Astrocyte (in vitro differentiated cells and primary cell): ENCODE data around the gene RABGAP1L. TPM values are rescaled to one million over a fixed set of nuclear protein-coding genes. Genes with fewer than 3 reads are reported as not detected.

Experiments used
- DNase-seq: peaks from one replicate; pipeline ENCODE4 v3.0.0-alpha.2; 2010; ENCODE audit warnings: low read depth
- FAIRE-seq: peaks from 2 replicates; lab custom pipeline; 2011; peaks lifted over from hg19 to GRCh38; lab: Jason Lieb, UNC
- H2AFZ ChIP-seq: 2 replicates; pipeline ENCODE4 v1.6.0; 2012; ENCODE audit warnings: low read depth, low read length, inconsistent platforms
- H3K27ac ChIP-seq: 2 replicates; pipeline ENCODE4 v1.5.1; 2011; ENCODE audit warnings: low read depth, low read length, inconsistent platforms
- H3K27me3 ChIP-seq: 2 replicates; pipeline ENCODE4 v1.6.0; 2011; ENCODE audit warnings: low read length, inconsistent platforms; ENCODE audit not compliant: insufficient read depth
- H3K36me3 ChIP-seq: 2 replicates; pipeline ENCODE4 v1.5.1; 2011; ENCODE audit warnings: low read length, inconsistent platforms; ENCODE audit not compliant: insufficient read depth
- H3K4me1 ChIP-seq: 2 replicates; pipeline ENCODE4 v1.5.1; 2011; ENCODE audit warnings: low read length, inconsistent platforms; ENCODE audit not compliant: insufficient read depth
- H3K4me2 ChIP-seq: 2 replicates; pipeline ENCODE4 v1.6.0; 2012; ENCODE audit warnings: low read length, inconsistent platforms
- H3K4me3 ChIP-seq: 2 replicates; pipeline ENCODE4 v1.5.1; 2011; ENCODE audit warnings: low read depth, mild to moderate bottlenecking, low read length, inconsistent platforms; ENCODE audit not compliant: insufficient read depth
- H3K79me2 ChIP-seq: 2 replicates; pipeline ENCODE4 v1.6.0; 2012; ENCODE audit warnings: mild to moderate bottlenecking, low read length, inconsistent platforms; ENCODE audit not compliant: insufficient read depth
- H3K9ac ChIP-seq: 2 replicates; pipeline ENCODE4 v1.6.0; 2012; ENCODE audit warnings: mild to moderate bottlenecking, low read length, inconsistent platforms
- H3K9me3 ChIP-seq: 2 replicates; pipeline ENCODE4 v1.5.1; 2012; ENCODE audit warnings: low read depth, mild to moderate bottlenecking, low read length, inconsistent platforms; ENCODE audit not compliant: insufficient read depth
- H4K20me1 ChIP-seq: 2 replicates; pipeline ENCODE4 v1.6.0; 2012; ENCODE audit warnings: low read length, inconsistent platforms; ENCODE audit not compliant: insufficient read depth
- H3K27ac Mint-ChIP-seq: one replicate; pipeline ENCODE4 v1.8.0; 2021; ENCODE audit warnings: mild to moderate bottlenecking, mixed read lengths; ENCODE audit not compliant: unreplicated experiment
- H3K27me3 Mint-ChIP-seq: one replicate; pipeline ENCODE4 v1.8.0; 2021; ENCODE audit warnings: low read depth, mixed read lengths; ENCODE audit not compliant: unreplicated experiment
- H3K36me3 Mint-ChIP-seq: one replicate; pipeline ENCODE4 v1.8.0; 2021; ENCODE audit warnings: low read depth, mixed read lengths; ENCODE audit not compliant: unreplicated experiment
- H3K4me1 Mint-ChIP-seq: one replicate; pipeline ENCODE4 v1.8.0; 2021; ENCODE audit warnings: low read depth, mixed read lengths; ENCODE audit not compliant: unreplicated experiment
- H3K4me3 Mint-ChIP-seq: one replicate; pipeline ENCODE4 v1.8.0; 2021; ENCODE audit warnings: mild to moderate bottlenecking, moderate library complexity, mixed read lengths; ENCODE audit not compliant: unreplicated experiment
- H3K9me3 Mint-ChIP-seq: one replicate; pipeline ENCODE4 v1.8.0; 2021; ENCODE audit warnings: mild to moderate bottlenecking, mixed read lengths; ENCODE audit not compliant: unreplicated experiment
- CTCF ChIP-seq: IDR thresholded peaks from 2 replicates; pipeline ENCODE4 v1.5.1; 2011; ENCODE audit warnings: low read depth, mild to moderate bottlenecking, inconsistent platforms, low read length, moderate library complexity; ENCODE audit not compliant: insufficient read depth
- EZH2 ChIP-seq: IDR thresholded peaks from 2 replicates; pipeline ENCODE4 v1.6.1; 2012; ENCODE audit warnings: mild to moderate bottlenecking, low read length, inconsistent platforms; ENCODE audit not compliant: insufficient read depth
- total RNA-seq: library from RNA; stranded (reverse); gene quantifications from 2 replicates; pipeline ENCODE4 v1.2.1, GENCODE V29; 2021

Gene RABGAP1L
- total RNA-seq, 1 donor from 2014 or later, result 40.2 TPM

GRCh38 chr1:174965362-174966007 lies 806.2 kb downstream of the RABGAP1L start:
- no peaks in the 10 kb centered on the region for H4K20me1 ChIP-seq
- H3K36me3 ChIP-seq, result no peaks in the 10 kb centered on the region
- no peak for DNase-seq
- no peaks in the 10 kb centered on the region for H3K79me2 ChIP-seq
- no peak overlapping the region for H3K4me2 ChIP-seq
- H2AFZ ChIP-seq, result no peak overlapping the region
- H3K9me3 ChIP-seq, result no peaks in the 10 kb centered on the region
- no peak overlapping the region for H3K9ac ChIP-seq
- H3K4me1 Mint-ChIP-seq, result peaks cover 65% of the 10 kb centered on the region
- H3K4me1 ChIP-seq, result peaks cover 26% of the 10 kb centered on the region
- no peaks in the 10 kb centered on the region for H3K27me3 Mint-ChIP-seq
- no peak overlapping the region for H3K4me3 ChIP-seq
- H3K27ac Mint-ChIP-seq, result peak overlapping the region; percentile 77
- TF ChIP-seq EZH2 (no peak), CTCF (no peak)
- peaks cover 26% of the 10 kb centered on the region for H3K27me3 ChIP-seq
- H3K36me3 Mint-ChIP-seq, result no peaks in the 10 kb centered on the region
- H3K9me3 Mint-ChIP-seq, result no peaks in the 10 kb centered on the region
- H3K4me3 Mint-ChIP-seq, result peak overlapping the region; percentile 41
- no peak for FAIRE-seq
- H3K27ac ChIP-seq, result no peak overlapping the region

DNA sequence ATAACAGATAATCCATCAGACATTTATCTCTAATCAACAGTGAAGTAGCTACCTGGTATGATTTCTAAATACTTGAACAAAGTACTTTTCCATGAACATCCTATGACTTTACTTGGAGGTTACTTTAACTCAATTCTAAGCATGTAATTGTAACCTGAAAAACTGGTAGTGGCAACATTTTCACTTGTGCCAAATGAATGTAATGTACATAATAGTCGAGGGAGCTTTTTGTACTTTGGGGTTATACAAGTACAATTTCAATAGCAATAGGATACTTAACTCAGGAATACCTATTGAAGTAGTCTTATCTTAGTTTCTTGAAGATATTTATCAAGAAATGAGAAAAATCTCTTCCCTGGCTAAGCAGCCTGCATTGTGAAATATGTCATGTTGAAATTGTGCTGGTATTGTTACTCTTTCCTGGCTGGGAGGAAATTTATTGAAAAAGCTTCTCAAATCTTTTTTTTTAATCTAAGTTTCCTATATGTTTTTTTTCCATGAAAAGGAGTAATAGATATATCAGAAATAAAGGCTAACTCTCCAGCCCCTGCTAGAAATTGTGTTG lies 806.8 kb downstream of the RABGAP1L start:
- peaks cover 26% of the 10 kb centered on the region for H3K27me3 ChIP-seq
- H2AFZ ChIP-seq, result no peak overlapping the region
- H3K79me2 ChIP-seq, result no peaks in the 10 kb centered on the region
- no peaks in the 10 kb centered on the region for H3K36me3 ChIP-seq
- Mint-ChIP-seq H3K4me3 (peak overlapping the region; percentile 41), H3K4me1 (peaks cover 66% of the 10 kb centered on the region), H3K9me3 (no peaks in the 10 kb centered on the region), H3K27ac (peak overlapping the region; percentile 16), H3K27me3 (no peaks in the 10 kb centered on the region), H3K36me3 (no peaks in the 10 kb centered on the region)
- FAIRE-seq, result no peak
- H3K9ac ChIP-seq, result no peak overlapping the region
- TF ChIP-seq EZH2 (no peak), CTCF (no peak)
- H3K4me2 ChIP-seq, result no peak overlapping the region
- H3K9me3 ChIP-seq, result no peaks in the 10 kb centered on the region
- no peak overlapping the region for H3K27ac ChIP-seq
- H3K4me1 ChIP-seq, result peaks cover 26% of the 10 kb centered on the region
- H4K20me1 ChIP-seq, result no peaks in the 10 kb centered on the region
- H3K4me3 ChIP-seq, result no peak overlapping the region
- DNase-seq, result no peak
